ENCODE results near the gene ORC4. TPM values are rescaled to one million over a fixed set of nuclear protein-coding genes. Genes with fewer than 3 reads are reported as not detected.

The ORC4 gene
- total and polyA plus RNA-seq, 2 donors (not counting 3 experiments of a cell fraction or from before 2014, with no cell fraction given) = 25.2 to 27.0 TPM

DNA sequence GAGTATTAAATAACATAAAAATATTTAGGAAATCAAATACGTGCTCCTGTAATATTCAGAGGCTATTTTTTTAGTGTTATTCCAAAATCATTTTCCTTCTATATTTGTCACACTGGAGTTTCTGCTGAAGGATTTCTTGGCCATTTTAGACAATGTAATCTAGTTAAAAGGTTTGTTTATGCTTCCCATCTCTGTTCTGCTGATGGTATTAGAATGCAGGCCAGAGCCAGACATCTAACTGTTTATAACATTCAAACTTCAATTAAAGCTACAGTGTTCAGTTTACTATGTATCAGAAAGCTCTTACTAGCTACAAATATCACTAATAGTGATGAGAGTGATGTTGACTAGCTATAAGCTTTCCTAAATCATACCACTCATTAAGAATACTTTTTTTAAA is 8.2 kb upstream of the ORC4 start:
- H3K27me3 ChIP-seq (ENCODE audit: control insufficient read depth in 2 of 2, insufficient read depth in 2 of 2, low read length in 2 of 2) = no peaks in the 10 kb centered on the region
- no TSS peak for BruUV-seq (replicated peaks)
- H3K27ac ChIP-seq (ENCODE audit: insufficient read depth, low read depth, low read length) = no peak overlapping the region
- no peak for TF ChIP-seq MYC (IDR thresholded peaks at IDR 0.05; ENCODE audit: low read depth, low read length)
- no peak for TF ChIP-seq GATA2 (IDR thresholded peaks at IDR 0.05; ENCODE audit: insufficient read depth, insufficient read length, low read depth, low read length)
- no peak for TF ChIP-seq CTCF (IDR thresholded peaks at IDR 0.05; ENCODE audit: extremely low read depth in 1 of 2, insufficient read depth in 1 of 2, low read depth in 1 of 2, low read length in 2 of 2)
- no peak for TF ChIP-seq EZH2 (IDR thresholded peaks at IDR 0.05; ENCODE audit: borderline replicate concordance, low read depth, low read length, severe bottlenecking)
- TF ChIP-seq JUN (IDR thresholded peaks at IDR 0.05; ENCODE audit: borderline replicate concordance, insufficient read depth, insufficient read length, low read depth) = no peak
- no peak for TF ChIP-seq FOS (IDR thresholded peaks at IDR 0.05; ENCODE audit: borderline replicate concordance, insufficient read depth, low read length)
- TF ChIP-seq POLR2A (IDR thresholded peaks at IDR 0.05; ENCODE audit: low read depth, low read length) = no peak
- no peak for TF ChIP-seq POLR2AphosphoS5 (IDR thresholded peaks at IDR 0.05; ENCODE audit: insufficient read depth, low read depth, low read length)
- TF ChIP-seq MAX (IDR thresholded peaks at IDR 0.05; ENCODE audit: insufficient read depth, insufficient read length) = no peak
- DNase-seq (ENCODE audit: low read depth, low spot score) (no peak), FAIRE-seq (no peak)
- H3K9me1 ChIP-seq (replicated peaks; ENCODE audit: control insufficient read depth, extremely low read depth, insufficient read depth, low read length) = no peaks in the 10 kb centered on the region
- intact Hi-C loops (cut with micrococcal nuclease) (no loop called here), dilution Hi-C loops (cut with MboI; ENCODE audit: extremely low pct_ligation_motif_present, low sequenced_read_pairs) (no loop called here)
- no peak overlapping the region for H3K4me2 ChIP-seq (ENCODE audit: insufficient read depth, low read length)
- H3K9ac ChIP-seq (replicated peaks; ENCODE audit: extremely low read depth, insufficient read depth, low read length) = no peak overlapping the region
- POLR2A ChIA-PET = interaction anchor here (0.5 to 1.0 kb wide), 2 partner anchors 8 to 94 kb away, joined by 3 to 4 read pairs; partner anchors contain the start of genes MBD5 and ORC4
- H2AFZ ChIP-seq (ENCODE audit: low read depth, low read length) = no peak overlapping the region
- H3K4me1 ChIP-seq (ENCODE audit: control insufficient read depth, extremely low read depth, insufficient read depth, low read length) = peaks cover 2% of the 10 kb centered on the region
- H3K4me3 ChIP-seq (replicated peaks in 1 of 3; ENCODE audit: insufficient read depth in 1 of 3, low read depth in 1 of 3, low read length in 3 of 3) = no peak overlapping the region
- H3K36me3 ChIP-seq (ENCODE audit: control insufficient read depth in 2 of 2, extremely low read depth in 1 of 2, insufficient read depth in 2 of 2, low read length in 2 of 2) = no peaks in the 10 kb centered on the region
- CTCF ChIA-PET = interaction anchor here (0.9 kb wide), 2 partner anchors 9 to 65 kb away, joined by 3 read pairs; no protein-coding TSS in a partner anchor
- H3K79me2 ChIP-seq (ENCODE audit: control insufficient read depth, insufficient read depth, low read length) = peaks cover 28% of the 10 kb centered on the region
- no peaks in the 10 kb centered on the region for H3K9me3 ChIP-seq (replicated peaks; ENCODE audit: control insufficient read depth, insufficient read depth, low read length)
- H4K20me1 ChIP-seq (replicated peaks; ENCODE audit: control insufficient read depth, extremely low read depth, insufficient read depth, low read length) = peaks cover 2% of the 10 kb centered on the region

All from endothelial cell of umbilical vein (primary cell).